GM12878 (cell line): ENCODE data around the gene COASY. TPM values are rescaled to one million over a fixed set of nuclear protein-coding genes. Genes with fewer than 3 reads are reported as not detected.

Source experiments
- ATF7 ChIP-seq: fragments of 450-650 bp; IDR thresholded peaks from 2 replicates; pipeline ENCODE4 v1.6.1; 2016; ENCODE audit warnings: low read depth, mild to moderate bottlenecking
- BACH1 ChIP-seq: fragments of 450-650 bp; IDR thresholded peaks from 2 replicates; pipeline ENCODE4 v1.6.1; 2017; ENCODE audit warnings: mild to moderate bottlenecking, borderline replicate concordance
- BHLHE40 ChIP-seq, 2 experiments: fragments of 450-650 bp in 1 of 2; IDR thresholded peaks; 2 replicates each; pipeline ENCODE4 v1.6.1; 2011 to 2017; ENCODE audit warnings: low read depth in 2 of 2, borderline replicate concordance in 1 of 2, improper control_type of control experiment in 1 of 2, low read length in 1 of 2, mild to moderate bottlenecking in 1 of 2
- BRCA1 ChIP-seq: IDR thresholded peaks from 2 replicates; pipeline ENCODE4 v1.6.1; 2011; ENCODE audit warnings: low read depth, low read length, improper control_type of control experiment
- CHD2 ChIP-seq: IDR thresholded peaks from 2 replicates; pipeline ENCODE4 v1.6.1; 2011; ENCODE audit warnings: low read depth, low read length, improper control_type of control experiment, borderline replicate concordance
- EED ChIP-seq: sonication (generic); IDR thresholded peaks from 2 replicates; pipeline ENCODE4 v1.6.1; 2016; ENCODE audit warnings: antibody characterized with exemption, low read depth
- KAT2A ChIP-seq: conservative IDR thresholded peaks from 2 replicates; pipeline ENCODE4 v1.6.1; 2011; ENCODE audit warnings: low read depth, low read length; ENCODE audit not compliant: control insufficient read depth
- MEF2A ChIP-seq: IDR thresholded peaks from 2 replicates; pipeline ENCODE4 v1.6.1; 2011; ENCODE audit warnings: low read depth, mild to moderate bottlenecking, low read length, moderate library complexity; ENCODE audit not compliant: insufficient read depth
- MTA2 ChIP-seq: fragments of 450-650 bp; IDR thresholded peaks from 2 replicates; pipeline ENCODE4 v1.6.1; 2016; ENCODE audit warnings: low read depth, mild to moderate bottlenecking, moderate library complexity
- NBN ChIP-seq: fragments of 450-650 bp; IDR thresholded peaks from 2 replicates; pipeline ENCODE4 v1.6.1; 2016
- NR2C1 ChIP-seq: fragments of 450-650 bp; IDR thresholded peaks from 2 replicates; pipeline ENCODE4 v1.6.1; 2017; ENCODE audit warnings: antibody characterized with exemption, mild to moderate bottlenecking, moderate library complexity
- PAX5 ChIP-seq: IDR thresholded peaks from 2 replicates; pipeline ENCODE4 v1.6.1; 2011; ENCODE audit warnings: low read depth, low read length, borderline replicate concordance
- RUNX3 ChIP-seq: IDR thresholded peaks from 2 replicates; pipeline ENCODE4 v1.6.1; 2012; ENCODE audit warnings: low read length, inconsistent platforms
- SIN3A ChIP-seq: IDR thresholded peaks from 2 replicates; pipeline ENCODE4 v1.6.1; 2012; ENCODE audit warnings: low read depth, low read length, improper control_type of control experiment
- SMC3 ChIP-seq: IDR thresholded peaks from 2 replicates; pipeline ENCODE4 v1.6.1; 2011; ENCODE audit warnings: low read length, improper control_type of control experiment, borderline replicate concordance
- SREBF1 ChIP-seq: IDR thresholded peaks from 2 replicates; pipeline ENCODE4 v1.6.1; 2012; ENCODE audit warnings: mild to moderate bottlenecking, low read length
- WRNIP1 ChIP-seq: IDR thresholded peaks from 2 replicates; pipeline ENCODE4 v1.6.1; 2011; ENCODE audit warnings: low read depth, low read length, improper control_type of control experiment, borderline replicate concordance
- YY1 ChIP-seq: IDR thresholded peaks from 2 replicates; pipeline ENCODE4 v1.6.1; 2011; ENCODE audit warnings: low read depth, mild to moderate bottlenecking, low read length
- polyA plus RNA-seq, 11 experiments: library from polyadenylated mRNA; depleted of rRNA in 4 of 11; unstranded in 6 of 11; stranded (reverse) in 5 of 11; fragments of >200 nt; fragmentation: Nextera tagmentation in 4 of 11; fragmentation: Illumina TruSeq in 1 of 11; extraction: Ambion mirVana in 4 of 11; extraction: Trizol in 1 of 11; gene quantifications; 1 replicate in 1 of 11; 2 replicates in 10 of 11; pipeline versions ENCODE4 v1.2.1 to v1.2.3, GENCODE V29; 2011 to 2016; ENCODE audit warnings: inconsistent platforms in 2 of 11, missing spikeins in 2 of 11, low read depth in 1 of 11
- total RNA-seq, 4 experiments: library from RNA; depleted of rRNA in 3 of 4; stranded (reverse); fragments of >200 nt in 3 of 4; fragmentation: Illumina TruSeq in 1 of 4; extraction: Trizol in 1 of 4; gene quantifications; 2 replicates each; pipeline versions ENCODE4 v1.2.1 to v1.2.3, GENCODE V29; 2013 to 2021
- TF ChIP-seq, protein P1 (sequence below): fragments of 450-650 bp; IDR thresholded peaks from 2 replicates; pipeline ENCODE4 v1.6.1; 2017; ENCODE audit warnings: mild to moderate bottlenecking, low read depth, inconsistent platforms; ENCODE audit not compliant: poor library complexity, severe bottlenecking
- TF ChIP-seq, protein P2 (sequence below): IDR thresholded peaks from 2 replicates; pipeline ENCODE4 v1.6.1; 2012; ENCODE audit warnings: low read depth, low read length, improper control_type of control experiment
- TF ChIP-seq, protein P3 (sequence below): fragments of 450-650 bp; formaldehyde crosslinking; IDR thresholded peaks from 2 replicates; pipeline ENCODE4 v1.5.0; 2022; ENCODE audit warnings: mild to moderate bottlenecking, missing genetic modification characterization
- TF ChIP-seq, protein P4 (sequence below): fragments of 450-650 bp; IDR thresholded peaks from 2 replicates; pipeline ENCODE4 v1.6.1; 2017; ENCODE audit warnings: mild to moderate bottlenecking, moderate library complexity

Gene COASY
- total and polyA plus RNA-seq, 10 of the 15 experiments (the other 5 are each of a cell fraction or from before 2014, with no cell fraction given), result 18.6 to 93.9 (median 43.2) TPM

DNA sequence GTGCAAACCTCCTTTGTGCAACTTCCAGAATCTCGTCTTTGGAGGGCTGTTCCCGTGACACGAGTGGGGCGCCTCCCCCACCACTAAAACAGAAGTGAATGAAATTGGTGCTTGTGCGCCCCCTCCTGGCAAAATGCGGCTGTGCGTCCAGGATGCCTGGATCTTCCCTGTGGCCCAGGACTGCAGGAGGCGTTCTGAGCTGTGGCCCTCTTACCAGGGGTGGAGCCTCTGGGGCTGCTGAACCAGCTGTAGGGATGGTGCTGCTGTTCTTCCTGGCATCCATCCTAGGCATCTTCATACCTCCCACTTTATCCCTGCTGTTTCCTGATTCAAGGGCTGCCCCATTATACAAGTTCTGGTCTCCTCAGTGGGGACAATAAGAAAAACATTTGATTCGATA, 44.4 kb upstream of the COASY start (continued):
- no peak for TF ChIP-seq ATF7
- peak; percentile 52 for TF ChIP-seq YY1
- TF ChIP-seq, protein P1, sequence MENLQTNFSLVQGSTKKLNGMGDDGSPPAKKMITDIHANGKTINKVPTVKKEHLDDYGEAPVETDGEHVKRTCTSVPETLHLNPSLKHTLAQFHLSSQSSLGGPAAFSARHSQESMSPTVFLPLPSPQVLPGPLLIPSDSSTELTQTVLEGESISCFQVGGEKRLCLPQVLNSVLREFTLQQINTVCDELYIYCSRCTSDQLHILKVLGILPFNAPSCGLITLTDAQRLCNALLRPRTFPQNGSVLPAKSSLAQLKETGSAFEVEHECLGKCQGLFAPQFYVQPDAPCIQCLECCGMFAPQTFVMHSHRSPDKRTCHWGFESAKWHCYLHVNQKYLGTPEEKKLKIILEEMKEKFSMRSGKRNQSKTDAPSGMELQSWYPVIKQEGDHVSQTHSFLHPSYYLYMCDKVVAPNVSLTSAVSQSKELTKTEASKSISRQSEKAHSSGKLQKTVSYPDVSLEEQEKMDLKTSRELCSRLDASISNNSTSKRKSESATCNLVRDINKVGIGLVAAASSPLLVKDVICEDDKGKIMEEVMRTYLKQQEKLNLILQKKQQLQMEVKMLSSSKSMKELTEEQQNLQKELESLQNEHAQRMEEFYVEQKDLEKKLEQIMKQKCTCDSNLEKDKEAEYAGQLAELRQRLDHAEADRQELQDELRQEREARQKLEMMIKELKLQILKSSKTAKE, result no peak
- TF ChIP-seq, protein P2, sequence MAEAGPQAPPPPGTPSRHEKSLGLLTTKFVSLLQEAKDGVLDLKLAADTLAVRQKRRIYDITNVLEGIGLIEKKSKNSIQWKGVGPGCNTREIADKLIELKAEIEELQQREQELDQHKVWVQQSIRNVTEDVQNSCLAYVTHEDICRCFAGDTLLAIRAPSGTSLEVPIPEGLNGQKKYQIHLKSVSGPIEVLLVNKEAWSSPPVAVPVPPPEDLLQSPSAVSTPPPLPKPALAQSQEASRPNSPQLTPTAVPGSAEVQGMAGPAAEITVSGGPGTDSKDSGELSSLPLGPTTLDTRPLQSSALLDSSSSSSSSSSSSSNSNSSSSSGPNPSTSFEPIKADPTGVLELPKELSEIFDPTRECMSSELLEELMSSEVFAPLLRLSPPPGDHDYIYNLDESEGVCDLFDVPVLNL, result no peak
- TF ChIP-seq CHD2, result peak; percentile 47; the same call in 1 of the 2 replicates
- TF ChIP-seq EED, result no peak
- no peak for TF ChIP-seq SIN3A
- TF ChIP-seq SREBF1, result no peak
- no peak for TF ChIP-seq MTA2
- TF ChIP-seq, protein P3, sequence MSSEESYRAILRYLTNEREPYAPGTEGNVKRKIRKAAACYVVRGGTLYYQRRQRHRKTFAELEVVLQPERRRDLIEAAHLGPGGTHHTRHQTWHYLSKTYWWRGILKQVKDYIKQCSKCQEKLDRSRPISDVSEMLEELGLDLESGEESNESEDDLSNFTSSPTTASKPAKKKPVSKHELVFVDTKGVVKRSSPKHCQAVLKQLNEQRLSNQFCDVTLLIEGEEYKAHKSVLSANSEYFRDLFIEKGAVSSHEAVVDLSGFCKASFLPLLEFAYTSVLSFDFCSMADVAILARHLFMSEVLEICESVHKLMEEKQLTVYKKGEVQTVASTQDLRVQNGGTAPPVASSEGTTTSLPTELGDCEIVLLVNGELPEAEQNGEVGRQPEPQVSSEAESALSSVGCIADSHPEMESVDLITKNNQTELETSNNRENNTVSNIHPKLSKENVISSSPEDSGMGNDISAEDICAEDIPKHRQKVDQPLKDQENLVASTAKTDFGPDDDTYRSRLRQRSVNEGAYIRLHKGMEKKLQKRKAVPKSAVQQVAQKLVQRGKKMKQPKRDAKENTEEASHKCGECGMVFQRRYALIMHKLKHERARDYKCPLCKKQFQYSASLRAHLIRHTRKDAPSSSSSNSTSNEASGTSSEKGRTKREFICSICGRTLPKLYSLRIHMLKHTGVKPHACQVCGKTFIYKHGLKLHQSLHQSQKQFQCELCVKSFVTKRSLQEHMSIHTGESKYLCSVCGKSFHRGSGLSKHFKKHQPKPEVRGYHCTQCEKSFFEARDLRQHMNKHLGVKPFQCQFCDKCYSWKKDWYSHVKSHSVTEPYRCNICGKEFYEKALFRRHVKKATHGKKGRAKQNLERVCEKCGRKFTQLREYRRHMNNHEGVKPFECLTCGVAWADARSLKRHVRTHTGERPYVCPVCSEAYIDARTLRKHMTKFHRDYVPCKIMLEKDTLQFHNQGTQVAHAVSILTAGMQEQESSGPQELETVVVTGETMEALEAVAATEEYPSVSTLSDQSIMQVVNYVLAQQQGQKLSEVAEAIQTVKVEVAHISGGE (CRISPR knock-in tag), result no peak
- peak; percentile 18; the same call in 1 of the 2 replicates for TF ChIP-seq RUNX3
- TF ChIP-seq, protein P4, sequence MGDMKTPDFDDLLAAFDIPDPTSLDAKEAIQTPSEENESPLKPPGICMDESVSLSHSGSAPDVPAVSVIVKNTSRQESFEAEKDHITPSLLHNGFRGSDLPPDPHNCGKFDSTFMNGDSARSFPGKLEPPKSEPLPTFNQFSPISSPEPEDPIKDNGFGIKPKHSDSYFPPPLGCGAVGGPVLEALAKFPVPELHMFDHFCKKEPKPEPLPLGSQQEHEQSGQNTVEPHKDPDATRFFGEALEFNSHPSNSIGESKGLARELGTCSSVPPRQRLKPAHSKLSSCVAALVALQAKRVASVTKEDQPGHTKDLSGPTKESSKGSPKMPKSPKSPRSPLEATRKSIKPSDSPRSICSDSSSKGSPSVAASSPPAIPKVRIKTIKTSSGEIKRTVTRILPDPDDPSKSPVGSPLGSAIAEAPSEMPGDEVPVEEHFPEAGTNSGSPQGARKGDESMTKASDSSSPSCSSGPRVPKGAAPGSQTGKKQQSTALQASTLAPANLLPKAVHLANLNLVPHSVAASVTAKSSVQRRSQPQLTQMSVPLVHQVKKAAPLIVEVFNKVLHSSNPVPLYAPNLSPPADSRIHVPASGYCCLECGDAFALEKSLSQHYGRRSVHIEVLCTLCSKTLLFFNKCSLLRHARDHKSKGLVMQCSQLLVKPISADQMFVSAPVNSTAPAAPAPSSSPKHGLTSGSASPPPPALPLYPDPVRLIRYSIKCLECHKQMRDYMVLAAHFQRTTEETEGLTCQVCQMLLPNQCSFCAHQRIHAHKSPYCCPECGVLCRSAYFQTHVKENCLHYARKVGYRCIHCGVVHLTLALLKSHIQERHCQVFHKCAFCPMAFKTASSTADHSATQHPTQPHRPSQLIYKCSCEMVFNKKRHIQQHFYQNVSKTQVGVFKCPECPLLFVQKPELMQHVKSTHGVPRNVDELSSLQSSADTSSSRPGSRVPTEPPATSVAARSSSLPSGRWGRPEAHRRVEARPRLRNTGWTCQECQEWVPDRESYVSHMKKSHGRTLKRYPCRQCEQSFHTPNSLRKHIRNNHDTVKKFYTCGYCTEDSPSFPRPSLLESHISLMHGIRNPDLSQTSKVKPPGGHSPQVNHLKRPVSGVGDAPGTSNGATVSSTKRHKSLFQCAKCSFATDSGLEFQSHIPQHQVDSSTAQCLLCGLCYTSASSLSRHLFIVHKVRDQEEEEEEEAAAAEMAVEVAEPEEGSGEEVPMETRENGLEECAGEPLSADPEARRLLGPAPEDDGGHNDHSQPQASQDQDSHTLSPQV, result 0 out of 2 replicates have a peak, but pooled peaks have one; percentile 47
- TF ChIP-seq KAT2A, result no peak
- peak; percentile 39; the same call in 1 of the 2 replicates for TF ChIP-seq BACH1
- TF ChIP-seq BHLHE40 (IDR thresholded peaks at IDR 0.05; ENCODE audit: borderline replicate concordance in 1 of 2, low read depth in 2 of 2, low read length in 1 of 2), result peak; percentile 21 to 40; a peak in 1 of 4 replicates
- TF ChIP-seq PAX5, result no peak
- no peak for TF ChIP-seq BRCA1
- 0 out of 2 replicates have a peak, but pooled peaks have one; percentile 30 for TF ChIP-seq NBN
- TF ChIP-seq NR2C1, result no peak
- TF ChIP-seq SMC3, result peak; percentile 81
- no peak for TF ChIP-seq MEF2A
- TF ChIP-seq WRNIP1, result no peak
